Left cardiac atrium (tissue), 4 donors: ENCODE data around the gene RASA3. TPM values are rescaled to one million over a fixed set of nuclear protein-coding genes. Genes with fewer than 3 reads are reported as not detected.
A peak's percentile ranks its signal among the peaks of the same experiment; 100 is the strongest.

ENCODE experiments used
- ATAC-seq, 2 donors: fragments of 200-7000 bp; cut with Tn5 transposase; one replicate each; pipeline ENCODE4 v1.9.1; 2020; ENCODE audit warnings: mild to moderate bottlenecking in 2 of 2, moderate library complexity in 2 of 2
- DNase-seq: peaks from one replicate; pipeline ENCODE4 v3.0.0-alpha.2; 2020
- intact Hi-C, 2 donors: fragments of 100-400 bp; cut with DNase I; formaldehyde crosslinking; loops; one replicate each; pipeline versions ENCODE4 v1.14.1 to v1.15.1; 2022 to 2023
- total RNA-seq, 2 donors: library from RNA; stranded (reverse); fragmentation: NEBNext Ultra II Directional; extraction: Animal tissue kit (Norgen Biotek cat#: 25700); gene quantifications; one replicate each; pipeline ENCODE4 v1.2.1, GENCODE V29; 2021
- donor health status: DM: no; HTN: yes; CAD: no.
- donor health status: DM: no; HTN: yes; CAD: no; lungs with severe emphysema.
- donor health status: DM: yes; HTN: yes; CAD: no.
- donor health status: Dilated cardiomyopathy.

Gene RASA3
- total RNA-seq, 2 donors from 2014 or later = 19.9 to 20.1 TPM

DNA sequence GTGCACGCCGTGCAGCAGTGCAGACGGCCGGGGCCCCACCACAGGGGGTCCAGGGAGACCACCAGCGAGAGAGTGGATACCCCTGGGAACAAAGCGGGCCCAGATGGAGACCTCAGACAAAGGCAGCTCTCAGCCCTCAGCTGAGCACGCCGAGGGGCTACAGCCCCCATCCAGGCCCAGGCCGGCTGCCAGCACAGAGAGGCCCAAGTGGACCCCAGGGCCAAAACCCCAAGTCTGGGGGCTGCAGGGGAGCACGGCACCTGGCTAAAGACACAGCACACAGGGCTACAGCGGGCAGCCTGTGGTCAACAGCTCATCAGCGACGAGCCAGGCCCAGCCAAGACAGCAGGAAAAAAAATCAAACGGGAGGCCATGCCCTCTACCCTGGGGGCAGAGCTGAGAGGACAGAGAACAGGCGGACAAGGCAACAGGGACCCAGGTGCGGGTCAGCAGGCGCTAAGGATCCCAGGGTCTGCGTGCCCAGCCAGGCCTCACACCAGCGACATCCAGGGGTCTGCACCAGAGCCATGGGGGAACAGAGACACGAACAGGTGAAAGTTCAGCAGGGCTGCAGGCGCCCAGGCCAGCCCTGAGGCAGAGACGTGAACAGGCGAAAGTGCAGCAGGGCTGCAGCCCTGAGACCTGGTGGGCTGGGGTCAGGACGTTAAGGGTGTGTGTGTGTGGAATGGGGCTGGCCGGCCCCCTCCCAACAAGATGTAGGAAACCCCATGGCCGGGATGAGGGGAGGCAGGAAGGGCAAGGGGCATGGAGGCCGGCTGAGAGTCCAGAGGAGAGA, 34.3 kb downstream of the RASA3 start:
- intact Hi-C loops = no loop called here
- no peak for ATAC-seq
- peak; percentile 29 for DNase-seq

DNA sequence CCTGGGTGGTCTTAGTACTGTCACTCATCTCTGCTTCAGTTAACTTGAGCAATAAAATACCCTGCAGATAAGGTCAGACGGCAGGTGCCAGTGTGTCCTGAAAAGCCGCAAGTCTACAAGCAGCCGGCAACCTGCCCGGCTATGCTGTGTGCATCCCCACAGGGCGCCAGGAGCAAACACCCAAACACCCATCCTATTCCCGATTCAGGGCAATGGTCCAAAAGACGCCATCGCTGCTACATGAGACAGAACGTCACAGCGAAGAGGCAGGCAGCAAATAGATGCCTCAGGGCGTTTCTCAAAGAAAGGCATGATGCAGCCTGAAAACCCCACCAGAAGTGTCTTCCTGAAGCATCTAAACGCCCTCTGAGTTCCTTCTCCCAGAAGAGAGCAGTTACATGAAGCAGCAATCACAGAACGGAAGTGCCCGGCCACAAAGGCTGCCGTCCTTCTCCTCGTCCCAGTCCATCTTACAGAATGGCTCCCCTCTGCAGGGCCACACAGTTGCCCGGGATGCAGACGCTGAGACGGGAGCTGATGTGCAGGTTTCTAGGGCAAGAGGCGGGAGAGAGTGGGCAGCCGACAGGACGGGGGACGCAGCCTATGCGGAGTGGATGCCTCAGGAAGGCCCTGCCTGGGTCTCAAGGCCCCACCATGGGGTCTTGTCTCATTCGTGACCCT, 35.1 kb downstream of the RASA3 start:
- intact Hi-C loops = no loop called here
- DNase-seq (peak; percentile 17), ATAC-seq (no peak)

DNA sequence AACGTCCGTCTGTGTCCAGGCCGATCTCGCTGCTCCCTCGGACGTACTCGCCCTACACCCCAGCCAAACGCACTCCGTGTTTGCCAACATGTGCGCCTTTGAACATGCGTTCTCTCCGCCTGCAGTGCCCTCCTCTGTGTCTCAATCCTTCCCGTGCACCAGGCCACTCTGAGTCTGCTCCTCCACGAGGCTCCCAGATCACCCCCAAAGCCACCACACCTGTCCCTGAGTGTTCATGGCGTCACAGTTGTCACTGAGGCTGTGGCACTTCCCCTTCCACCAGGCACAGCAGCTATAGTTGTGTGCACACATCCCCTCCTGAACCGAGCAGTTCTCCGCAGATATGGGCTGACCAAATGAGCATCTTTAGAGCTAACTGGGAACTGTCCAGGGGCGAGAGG, 35.6 kb downstream of the RASA3 start:
- no peak for ATAC-seq

DNA sequence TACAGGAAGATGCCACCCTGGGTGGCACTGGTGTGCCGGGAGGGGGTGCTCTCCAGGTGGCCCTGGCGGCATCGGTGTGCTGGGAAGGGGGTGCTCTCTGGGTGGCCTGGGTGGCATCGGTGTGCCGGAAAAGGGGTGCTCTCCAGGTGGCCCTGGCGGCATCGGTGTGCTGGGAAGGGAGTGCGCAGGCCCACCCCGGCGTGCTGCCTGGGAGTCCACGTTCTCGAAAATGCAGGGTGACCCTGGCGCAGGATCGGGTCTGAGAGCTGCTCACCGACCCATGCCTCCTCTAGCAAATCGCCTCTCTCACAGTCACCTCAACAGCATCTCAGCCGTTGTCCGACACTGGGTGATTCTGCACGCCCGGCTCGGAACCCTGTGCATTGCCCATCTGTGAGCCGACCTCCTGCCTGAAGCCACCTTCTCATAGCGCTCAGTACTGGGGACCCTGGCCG, 36.4 kb downstream of the RASA3 start:
- intact Hi-C loops = no loop called here
- ATAC-seq = no peak
- DNase-seq = peak; percentile 15

More for the DNA sequence above, 35.6 kb downstream of the RASA3 start:
- intact Hi-C loops = no loop called here
- DNase-seq = peak; percentile 12

DNA sequence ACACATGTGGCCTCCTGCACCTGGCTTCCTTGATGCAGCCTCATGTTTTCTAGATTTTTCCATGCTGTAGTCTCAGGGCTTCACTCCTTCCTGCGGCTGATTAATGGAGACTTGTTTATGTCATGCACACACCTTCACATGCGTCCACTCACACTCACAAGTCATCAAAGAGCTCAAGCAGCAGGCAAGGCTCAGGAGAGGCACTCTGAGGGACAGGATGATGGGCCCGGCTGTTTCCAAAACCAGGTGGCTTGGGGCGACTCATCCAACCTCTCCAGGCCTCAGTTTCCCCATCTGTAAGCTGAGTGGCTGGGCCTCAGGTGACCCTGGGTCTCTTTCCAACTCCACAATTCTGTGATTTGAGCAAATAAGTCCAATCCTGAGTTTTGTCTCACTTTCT, 36.9 kb downstream of the RASA3 start:
- no peak for DNase-seq
- intact Hi-C loops = no loop called here
- ATAC-seq = no peak

DNA sequence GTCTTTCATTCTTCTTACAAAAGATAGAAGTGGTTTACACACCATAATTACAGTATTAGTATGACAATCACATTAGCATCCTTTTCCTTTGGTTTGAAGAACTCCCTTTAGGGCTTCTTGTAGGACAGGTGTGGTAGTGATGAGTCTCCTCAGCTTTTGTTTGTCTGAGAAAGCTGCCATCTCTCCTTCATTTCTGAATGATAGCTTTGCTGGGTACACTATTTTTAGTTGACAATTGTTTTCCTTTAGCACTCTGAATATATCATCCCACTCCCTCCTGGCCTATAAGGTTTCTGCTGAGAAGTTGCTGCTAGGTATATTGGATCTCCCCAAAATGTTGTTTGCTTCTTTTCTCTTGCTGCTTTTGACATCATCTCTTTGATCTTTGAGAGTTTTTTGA, 39.3 kb downstream of the RASA3 start:
- intact Hi-C loops = no loop called here

DNA sequence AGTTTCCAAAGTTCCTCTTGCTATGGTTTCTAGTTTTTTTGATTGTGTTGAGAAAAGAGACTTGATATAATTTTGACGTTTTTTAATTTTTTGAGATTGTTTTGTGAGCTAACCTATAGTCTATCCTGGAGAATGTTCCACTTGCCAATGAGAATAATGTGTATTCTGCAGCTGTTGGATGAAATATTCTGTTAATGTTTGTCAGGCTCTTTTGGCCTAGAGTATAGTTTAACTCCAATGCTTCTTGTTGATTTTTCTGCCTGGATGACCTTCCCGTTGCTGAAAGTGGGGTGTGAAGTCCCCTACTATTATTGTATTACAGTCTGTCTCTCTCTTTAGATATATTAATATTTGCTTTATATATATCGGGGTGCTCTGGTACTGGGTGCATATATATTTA, 40.0 kb downstream of the RASA3 start:
- ATAC-seq (no peak), DNase-seq (no peak)
- intact Hi-C loops = no loop called here

More for the DNA sequence above, 39.3 kb downstream of the RASA3 start:
- no peak for ATAC-seq
- no peak for DNase-seq

DNA sequence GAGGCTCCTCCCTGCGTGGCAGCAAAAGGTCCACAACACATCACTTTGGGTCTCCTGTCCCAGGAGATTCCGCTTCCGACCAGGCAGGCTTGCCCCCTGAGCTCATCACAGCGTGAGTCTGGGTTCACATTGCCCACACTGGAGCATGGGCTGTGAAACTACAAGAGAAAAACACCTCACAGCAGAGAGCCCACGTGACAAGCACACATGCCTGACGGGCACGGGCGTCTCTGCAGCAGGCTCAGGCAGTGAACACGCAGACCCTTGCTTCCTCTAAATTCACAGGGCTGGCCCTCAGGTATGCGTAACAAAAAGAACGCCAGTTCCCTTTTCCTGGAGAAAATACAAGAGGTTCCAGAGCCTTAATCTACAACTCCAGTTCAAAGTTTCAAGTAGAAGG, 41.9 kb downstream of the RASA3 start:
- DNase-seq (peak; percentile 12), ATAC-seq (no peak)
- intact Hi-C loops = no loop called here

DNA sequence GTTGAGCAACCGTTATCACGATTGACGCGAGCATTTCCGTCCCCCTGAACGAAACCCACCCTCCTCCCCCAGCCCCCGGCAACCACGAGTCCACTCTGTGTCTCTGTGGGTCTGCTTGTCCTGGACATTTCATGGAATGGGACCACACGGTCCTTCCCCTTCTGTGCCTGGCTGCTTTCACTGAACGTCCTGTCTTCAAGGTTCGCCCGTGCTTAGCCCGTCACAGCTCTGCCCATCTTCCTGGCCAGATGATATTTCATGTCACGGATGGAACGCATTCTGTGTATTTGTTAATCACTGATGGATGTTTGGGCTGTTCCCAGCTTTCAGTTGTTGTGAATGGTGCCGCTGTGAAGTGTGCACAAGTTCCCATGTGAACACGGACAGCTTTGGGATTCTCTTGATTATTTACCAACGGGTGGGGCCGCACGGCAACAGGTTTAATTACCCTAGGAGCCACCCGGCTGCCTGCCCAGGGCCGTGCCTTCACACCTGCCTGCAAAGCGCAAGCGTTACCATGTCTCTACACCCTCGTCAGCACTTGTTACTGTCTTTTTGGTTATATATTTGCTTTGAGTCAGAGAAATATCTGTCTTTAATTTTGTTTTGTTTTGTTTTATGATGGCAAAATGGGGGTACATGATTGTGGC, 42.5 kb downstream of the RASA3 start:
- no peak for ATAC-seq
- no peak for DNase-seq
- intact Hi-C loops = no loop called here

DNA sequence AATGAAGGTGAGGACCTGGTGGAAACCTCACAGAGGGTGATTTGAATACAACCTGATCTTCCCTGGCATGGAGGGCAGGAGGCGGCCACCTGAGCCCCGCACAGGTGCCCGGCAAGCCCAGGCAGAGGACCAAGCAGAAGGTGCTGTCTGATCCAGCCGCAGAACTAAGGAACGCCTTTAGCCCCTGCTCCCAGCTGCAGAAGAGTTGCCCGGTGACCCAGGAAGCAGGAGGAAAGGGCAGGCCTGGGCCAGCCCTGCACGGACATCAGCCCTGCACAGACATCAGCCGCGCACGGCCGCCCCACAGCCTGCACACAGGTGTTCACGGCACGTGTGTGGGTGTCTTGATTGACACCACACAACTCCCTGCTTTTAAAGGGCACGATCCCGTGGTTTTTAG, 43.1 kb downstream of the RASA3 start:
- intact Hi-C loops = no loop called here
- ATAC-seq (no peak), DNase-seq (peak; percentile 11)

DNA sequence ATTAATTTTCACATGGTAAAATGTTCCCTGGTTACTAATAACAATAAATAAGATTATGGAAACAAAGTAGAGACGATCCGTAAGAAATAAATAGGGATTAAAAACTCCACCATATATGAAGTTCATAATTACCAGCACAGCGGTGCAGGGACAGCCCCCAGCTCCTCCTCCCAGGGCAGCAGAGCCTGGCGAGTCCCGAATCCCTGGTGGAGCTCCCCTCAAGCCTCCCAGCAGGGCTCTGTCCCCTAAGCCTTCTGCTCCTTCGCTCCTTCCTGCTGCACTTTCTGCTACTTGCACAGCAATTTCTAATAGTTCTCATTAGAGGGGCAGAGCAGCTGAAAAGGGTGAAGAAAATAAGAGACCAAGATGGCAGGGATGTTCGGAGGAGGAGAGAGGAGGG, 43.6 kb downstream of the RASA3 start:
- ATAC-seq (no peak), DNase-seq (no peak)

DNA sequence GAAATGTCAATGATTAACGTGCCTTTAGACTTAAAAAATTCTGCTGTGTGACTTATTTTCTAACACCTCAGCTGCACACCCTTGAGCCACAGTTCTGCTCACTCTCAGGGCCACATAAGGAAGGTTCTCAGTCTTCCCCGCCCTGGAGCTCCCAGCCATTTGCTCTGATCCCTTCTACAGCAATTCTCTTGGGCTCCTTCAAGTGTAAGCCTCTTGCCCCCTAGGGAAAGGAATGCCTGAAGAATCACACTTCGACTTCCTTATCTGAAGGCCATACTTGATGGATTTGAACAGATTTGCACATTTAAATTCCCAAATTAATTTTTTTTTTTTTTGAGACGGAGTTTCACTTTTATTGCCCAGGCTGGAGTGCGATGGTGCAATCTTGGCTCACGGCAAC, 44.2 kb downstream of the RASA3 start:
- ATAC-seq = no peak
- no peak for DNase-seq
- intact Hi-C loops = no loop called here

More for the DNA sequence above, 43.6 kb downstream of the RASA3 start:
- intact Hi-C loops = no loop called here

DNA sequence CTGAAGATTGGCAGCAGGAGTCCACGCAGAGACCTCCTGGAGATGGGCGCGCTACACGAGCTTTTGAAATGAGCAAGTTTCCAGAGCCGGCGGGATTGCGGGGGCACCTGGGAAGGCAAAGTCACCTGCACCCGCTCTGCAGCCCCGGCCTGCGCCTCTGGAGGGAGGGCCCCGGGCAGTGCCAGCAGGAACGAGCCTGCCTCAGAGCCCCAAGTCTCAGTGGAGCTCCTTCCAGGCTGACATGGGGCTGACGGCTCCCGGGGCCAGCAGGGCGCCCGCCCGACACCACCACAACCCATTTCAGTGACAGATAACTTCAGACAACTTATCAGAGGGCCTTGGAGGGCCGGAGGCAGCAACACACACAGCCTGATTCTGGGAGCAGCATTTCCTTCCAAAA, 45.0 kb downstream of the RASA3 start:
- no peak for ATAC-seq
- intact Hi-C loops = no loop called here
- DNase-seq = peak; percentile 19

DNA sequence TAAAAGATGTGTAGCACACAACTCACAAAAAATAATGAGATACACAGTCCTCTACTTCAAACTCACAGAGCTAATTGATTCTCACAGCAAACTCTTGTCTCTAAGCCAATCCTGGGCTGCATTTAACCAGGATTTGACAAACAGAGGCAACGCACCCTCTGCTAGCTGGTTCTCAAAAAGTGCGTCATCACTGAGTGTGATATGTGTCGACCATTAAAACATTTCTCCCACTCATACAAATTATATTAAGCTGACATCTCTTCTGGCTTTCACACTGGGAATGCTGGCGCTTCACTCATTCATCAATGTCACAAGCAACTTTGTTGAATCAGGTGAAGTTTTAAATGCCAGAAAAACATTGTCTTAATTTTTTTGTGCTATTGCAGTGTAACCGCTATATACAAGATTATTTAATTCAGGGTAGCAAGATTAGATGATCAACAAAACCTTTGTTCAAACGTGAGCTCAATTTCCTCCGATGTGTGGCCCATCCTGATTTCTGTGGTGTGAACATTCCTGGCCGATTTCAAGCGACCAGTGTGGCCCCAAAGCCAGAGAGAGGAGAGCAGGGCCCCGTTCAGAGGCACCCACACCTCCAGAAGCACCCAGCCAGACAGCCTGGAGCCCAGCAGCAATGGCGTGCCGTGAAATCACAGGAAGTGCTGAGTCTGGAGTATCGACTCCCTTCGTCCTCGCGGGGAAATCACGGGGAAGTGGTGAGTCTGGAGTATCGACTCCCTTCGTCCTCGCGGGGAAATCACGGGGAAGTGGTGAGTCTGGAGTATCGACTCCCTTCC, 49.4 kb downstream of the RASA3 start:
- intact Hi-C loops = no loop called here
- no peak for DNase-seq

DNA sequence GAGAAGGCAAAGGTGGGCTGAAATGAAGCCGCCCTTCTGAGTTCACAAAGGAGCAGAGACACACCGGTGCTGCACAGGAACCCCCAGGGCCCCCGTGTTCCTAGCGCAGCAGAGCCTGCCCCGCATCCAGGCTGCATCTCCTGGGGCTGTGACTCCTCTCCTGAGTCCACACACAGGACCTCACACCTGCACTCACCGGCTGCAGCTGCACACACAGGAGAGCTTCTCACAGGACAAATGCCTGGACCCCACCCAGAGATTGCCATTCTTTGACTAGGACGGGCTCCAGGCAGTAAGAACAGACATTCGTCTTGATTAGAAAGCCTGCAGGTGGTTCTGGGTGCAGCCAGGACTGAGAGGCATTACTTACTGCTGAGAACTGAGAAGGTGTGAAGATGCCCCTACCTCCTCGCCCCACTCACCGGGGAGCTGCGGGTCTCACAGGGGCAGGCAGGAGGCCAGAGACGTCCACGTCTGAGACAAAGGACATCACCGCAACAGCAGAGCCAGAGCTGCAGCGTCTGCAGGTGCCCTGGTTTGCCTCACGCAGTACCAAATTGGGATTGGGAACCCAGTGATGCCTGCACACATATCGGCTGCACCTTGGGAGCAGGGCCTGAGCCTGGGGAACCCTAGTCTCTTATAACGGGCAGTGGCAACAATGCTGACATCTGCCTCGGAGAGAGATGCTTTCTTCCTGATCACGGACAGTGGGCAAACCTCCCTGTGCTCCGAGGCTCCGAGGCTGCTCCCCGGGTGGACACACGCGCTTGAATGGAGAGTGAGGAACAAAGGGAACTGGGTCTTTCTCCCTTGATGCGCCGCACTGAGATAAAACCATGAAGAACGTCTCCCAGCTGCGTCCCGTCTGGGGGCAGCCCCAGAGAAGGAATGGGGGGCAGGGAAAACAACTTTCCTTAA, 50.4 kb downstream of the RASA3 start:
- intact Hi-C loops = no loop called here
- ATAC-seq = no peak
- peak; percentile 10 for DNase-seq

More for the DNA sequence above, 49.4 kb downstream of the RASA3 start:
- ATAC-seq = no peak

DNA sequence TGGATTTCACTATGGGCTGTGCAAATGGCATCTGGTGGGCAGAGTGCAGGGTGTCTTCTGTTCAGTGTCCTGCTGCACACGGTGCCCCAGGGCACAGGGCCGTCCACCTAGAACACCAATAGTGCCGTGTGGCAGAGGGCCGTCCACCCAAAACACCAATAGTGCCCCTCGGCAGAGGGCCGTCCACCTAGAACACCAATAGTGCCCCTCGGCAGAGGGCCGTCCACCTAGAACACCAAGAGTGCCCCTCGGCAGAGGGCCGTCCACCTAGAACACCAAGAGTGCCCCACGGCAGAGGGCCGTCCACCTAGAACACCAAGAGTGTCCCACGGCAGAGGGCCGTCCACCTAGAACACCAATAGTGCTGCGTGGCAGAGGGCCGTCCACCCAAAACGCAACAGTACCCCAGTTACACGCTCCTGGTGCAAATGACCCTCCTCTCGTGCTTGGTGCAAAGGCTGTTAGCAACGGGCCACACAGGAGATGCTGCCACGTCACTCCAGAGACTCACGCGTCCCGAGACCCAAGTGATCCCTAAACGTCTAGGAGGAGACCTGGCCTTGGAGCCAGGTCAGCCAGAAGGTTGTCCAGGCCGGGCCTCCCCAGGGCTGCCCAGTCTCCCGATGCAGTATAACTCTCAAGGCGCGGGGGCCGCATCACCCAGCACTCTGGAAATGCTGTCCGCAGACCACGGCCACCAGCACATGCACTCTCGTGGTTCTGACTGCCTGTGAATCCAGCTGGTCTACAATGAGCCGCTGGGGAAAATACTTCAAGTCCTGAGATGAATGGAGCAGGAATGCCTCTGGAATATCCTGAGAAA, 51.5 kb downstream of the RASA3 start:
- intact Hi-C loops = no loop called here
- DNase-seq = peak; percentile 20
- no peak for ATAC-seq
